PC-3 (cell line): ENCODE measurements around the gene TMEM208. TPM values are rescaled to one million over a fixed set of nuclear protein-coding genes. Genes with fewer than 3 reads are reported as not detected.
A peak's percentile ranks its signal among the peaks of the same experiment; 100 is the strongest.

Experiments
- ATAC-seq: fragments of 200-7000 bp; cut with Tn5 transposase; 2 replicates; pipeline ENCODE4 v1.9.1; 2020; ENCODE audit warnings: mild to moderate bottlenecking, moderate library complexity
- BruUV-seq: library from RNA; stranded (reverse); fragments of 400-500 nt; replicated peaks from 2 replicates; lab custom pipeline; 2021; lab: Mats Ljungman, UMichigan
- CTCF ChIA-PET: fragments of 300-600 bp; sonication (Branson Sonifier 250); formaldehyde crosslinking; loops from one replicate; lab custom pipeline; 2022; ENCODE audit warnings: antibody characterized with exemption; lab: Charles Lee
- POLR2A ChIA-PET: fragments of 300-600 bp; sonication (Branson Sonifier 250); formaldehyde crosslinking; loops from one replicate; lab custom pipeline; 2022; ENCODE audit warnings: antibody characterized with exemption; ENCODE audit not compliant: unreplicated experiment; lab: Charles Lee
- DNase-seq: peaks from one replicate; pipeline ENCODE4 v3.0.0-alpha.2; 2015
- H2AFZ ChIP-seq: fragments of 300-600 bp; sonication (generic); 2 replicates; pipeline ENCODE4 v1.6.0; 2016; ENCODE audit warnings: antibody characterized with exemption, low read length
- H3F3A ChIP-seq: fragments of 300-600 bp; sonication (generic); one replicate; pipeline ENCODE4 v1.6.0; 2017; ENCODE audit warnings: antibody characterized with exemption, low read length, control low read depth, mild to moderate bottlenecking; ENCODE audit not compliant: unreplicated experiment
- H3K27ac ChIP-seq: fragments of 300-600 bp; sonication (generic); 2 replicates; pipeline ENCODE4 v1.5.1; 2016; ENCODE audit warnings: mild to moderate bottlenecking, low read length
- H3K27me3 ChIP-seq: fragments of 300-600 bp; sonication (generic); 2 replicates; pipeline ENCODE4 v1.6.1; 2016; ENCODE audit warnings: low read length, mixed read lengths
- H3K36me3 ChIP-seq: fragments of 300-600 bp; sonication (generic); 2 replicates; pipeline ENCODE4 v1.6.1; 2016; ENCODE audit warnings: low read depth, mixed run types, low read length, mixed read lengths
- H3K4me1 ChIP-seq: fragments of 300-600 bp; sonication (generic); 2 replicates; pipeline ENCODE4 v1.5.1; 2016; ENCODE audit warnings: low read length; ENCODE audit not compliant: insufficient read depth
- H3K4me2 ChIP-seq: fragments of 300-600 bp; sonication (generic); 2 replicates; pipeline ENCODE4 v1.6.0; 2016; ENCODE audit warnings: low read length
- H3K4me3 ChIP-seq: fragments of 300-600 bp; sonication (generic); 2 replicates; pipeline ENCODE4 v1.5.1; 2016; ENCODE audit warnings: mild to moderate bottlenecking, low read length, mixed read lengths
- H3K79me2 ChIP-seq: fragments of 300-600 bp; sonication (generic); 2 replicates; pipeline ENCODE4 v1.6.1; 2017; ENCODE audit warnings: low read length, mixed read lengths
- H3K9ac ChIP-seq: fragments of 300-600 bp; sonication (generic); 2 replicates; pipeline ENCODE4 v1.6.0; 2016; ENCODE audit warnings: mild to moderate bottlenecking, low read length
- H3K9me2 ChIP-seq: fragments of 300-600 bp; sonication (generic); replicated peaks from 2 replicates; pipeline ENCODE4 v1.6.1; 2016; ENCODE audit warnings: mixed run types, low read length, mixed read lengths
- H3K9me3 ChIP-seq: fragments of 300-600 bp; sonication (generic); 2 replicates; pipeline ENCODE4 v1.6.1; 2016; ENCODE audit warnings: low read length, mixed read lengths
- H4K20me1 ChIP-seq: fragments of 300-600 bp; sonication (generic); 2 replicates; pipeline ENCODE4 v1.6.1; 2016; ENCODE audit warnings: low read length, mixed read lengths
- CTCF ChIP-seq: fragments of 300-600 bp; sonication (generic); conservative IDR thresholded peaks from 2 replicates; pipeline ENCODE4 v1.5.1; 2017; ENCODE audit warnings: antibody characterized with exemption, low read depth, mild to moderate bottlenecking, low read length
- EZH2 ChIP-seq: fragments of 300-600 bp; sonication (generic); IDR thresholded peaks from one replicate; pipeline ENCODE4 v1.6.1; 2017; ENCODE audit warnings: antibody characterized with exemption, mild to moderate bottlenecking, low read length; ENCODE audit not compliant: unreplicated experiment
- EZH2phosphoT487 ChIP-seq: fragments of 300-600 bp; sonication (generic); IDR thresholded peaks from 2 replicates; pipeline ENCODE4 v1.6.1; 2018; ENCODE audit warnings: mild to moderate bottlenecking, antibody characterized with exemption, low read length, borderline replicate concordance
- intact Hi-C: fragments of 100-400 bp; cut with micrococcal nuclease; formaldehyde crosslinking; loops from 2 replicates; pipeline ENCODE4 v1.9.0; 2023
- total RNA-seq: library from RNA; depleted of rRNA; stranded (reverse); fragments of >200 nt; gene quantifications from 2 replicates; pipeline ENCODE4 v1.2.3, GENCODE V29; 2014

TMEM208 gene
- total RNA-seq, 1 experiment from 2014 or later: 35.4 TPM

GRCh38 chr16:67226295-67226803 lies 581 bp upstream of the TMEM208 start:
- intact Hi-C loops: no loop called here
- Histone ChIP-seq H3K79me2 (peaks cover 19% of the 10 kb centered on the region), H3F3A (no peaks in the 10 kb centered on the region), H4K20me1 (no peaks in the 10 kb centered on the region), H3K4me2 (peak overlapping the region; percentile 84), H2AFZ (peak overlapping the region; percentile 88), H3K27ac (no peak overlapping the region), H3K27me3 (no peaks in the 10 kb centered on the region), H3K9ac (peak overlapping the region; percentile 94), H3K4me1 (peaks cover 12% of the 10 kb centered on the region; the same call in 1 of the 2 replicates), H3K9me2 (no peaks in the 10 kb centered on the region), H3K9me3 (no peaks in the 10 kb centered on the region), H3K36me3 (peaks cover 11% of the 10 kb centered on the region; the same call in 1 of the 2 replicates), H3K4me3 (peak overlapping the region; percentile 100)
- CTCF ChIA-PET: interaction anchor here (1.3 to 1.7 kb wide), 2 partner anchors 18 to 28 kb away, joined by 5 to 9 read pairs; partner anchors contain the start of gene ELMO3
- DNase-seq (no peak), ATAC-seq (no peak)
- no peak for TF ChIP-seq CTCF
- TF ChIP-seq EZH2: no peak
- TF ChIP-seq EZH2phosphoT487: no peak
- POLR2A ChIA-PET: interaction anchor here (0.5 to 0.9 kb wide), 6 partner anchors 8 to 337 kb away, joined by 3 to 5 read pairs (median 3); partner anchors contain the start of gene FHOD1
- TSS peak; percentile 57 for BruUV-seq

GRCh38 chr16:67227567-67227921 lies 614 bp downstream of the TMEM208 start:
- peak overlapping the region; percentile 88; the same call in 1 of the 2 replicates for H2AFZ ChIP-seq
- no peaks in the 10 kb centered on the region for H3K9me2 ChIP-seq
- intact Hi-C loops: no loop called here
- TF ChIP-seq EZH2: no peak
- TF ChIP-seq EZH2phosphoT487: no peak
- no peak for TF ChIP-seq CTCF
- peaks cover 12% of the 10 kb centered on the region; the same call in 1 of the 2 replicates for H3K4me1 ChIP-seq
- no peaks in the 10 kb centered on the region for H4K20me1 ChIP-seq
- peak overlapping the region; percentile 94 for H3K9ac ChIP-seq
- H3K36me3 ChIP-seq: peaks cover 18% of the 10 kb centered on the region; the same call in 1 of the 2 replicates
- peaks cover 19% of the 10 kb centered on the region for H3K79me2 ChIP-seq
- no TSS peak for BruUV-seq
- no peaks in the 10 kb centered on the region for H3K9me3 ChIP-seq
- DNase-seq (no peak), ATAC-seq (no peak)
- H3F3A ChIP-seq: no peaks in the 10 kb centered on the region
- H3K27me3 ChIP-seq: no peaks in the 10 kb centered on the region
- ChIA-PET POLR2A (interaction anchor here (0.6 kb wide), 1 partner anchor 20 kb away, joined by 3 read pairs; no protein-coding TSS in a partner anchor), CTCF (interaction anchor here (1.3 to 1.7 kb wide), 2 partner anchors 17 to 29 kb away, joined by 5 to 9 read pairs; partner anchors contain the start of gene ELMO3)
- H3K4me2 ChIP-seq: peak overlapping the region; percentile 84
- H3K27ac ChIP-seq: peak overlapping the region; percentile 58; the same call in 1 of the 2 replicates
- H3K4me3 ChIP-seq: peak overlapping the region; percentile 100
